Measurements from ENCODE around the gene SERHL2.
A peak's percentile ranks its signal among the peaks of the same experiment; 100 is the strongest.
"Not testable (repeated sequence)": the region's sequence is repeated elsewhere in the genome, so short reads cannot be mapped to it uniquely, and the experiment has no call there.

Gene SERHL2

GRCh38 chr22:42577141-42577540 lies 23.4 kb downstream of the SERHL2 start:
- DNase-seq = not testable (repeated sequence)

DNA sequence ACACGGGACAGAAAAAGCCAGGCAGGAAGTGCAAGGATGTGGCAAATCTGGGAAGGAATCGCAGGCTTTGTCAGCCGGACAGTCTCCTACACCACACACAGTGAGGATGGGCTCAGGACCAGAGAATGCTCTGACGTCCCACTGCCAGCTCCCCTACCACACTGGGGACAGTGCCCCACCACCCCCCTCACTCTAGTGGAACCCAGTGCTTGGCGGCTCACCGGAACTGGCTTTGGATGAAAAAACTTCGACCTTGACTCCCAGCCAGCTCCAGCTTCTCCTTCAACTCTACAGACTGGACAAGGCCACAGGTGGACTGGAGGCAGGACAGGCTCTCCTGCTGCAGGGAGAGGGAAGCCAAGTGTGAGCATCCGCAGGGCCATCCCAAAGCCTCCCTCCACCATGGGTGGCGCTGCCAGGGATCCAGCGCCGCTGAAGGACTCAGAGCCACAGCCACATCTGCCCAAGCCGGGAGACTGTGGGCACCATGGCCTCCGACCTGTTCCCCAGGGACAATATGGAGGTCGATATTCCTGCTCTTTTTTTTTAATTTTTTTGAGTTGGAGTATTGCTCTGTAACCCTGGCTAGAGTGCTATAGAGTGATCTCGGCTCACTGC lies 24.0 kb downstream of the SERHL2 start:
- no peak for DNase-seq

DNA sequence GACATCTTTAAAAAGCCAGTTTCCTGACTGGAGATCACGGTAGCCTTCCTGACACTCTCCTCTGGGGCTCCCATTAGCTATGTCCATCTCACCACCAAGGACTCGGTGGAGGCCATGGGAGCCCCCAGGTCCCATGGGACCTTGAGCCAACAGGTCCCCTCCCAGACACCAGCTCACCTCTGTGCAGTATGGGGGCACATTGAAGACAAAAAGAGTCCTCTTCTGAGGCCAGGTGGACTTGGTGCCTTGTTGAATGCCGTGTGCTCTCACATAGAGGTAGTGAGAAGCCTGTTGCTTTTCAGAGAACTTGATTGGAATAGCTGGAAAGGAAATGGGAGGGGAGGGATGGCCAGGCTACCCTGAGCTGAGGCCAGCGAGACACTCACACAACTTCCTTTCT lies 26.3 kb downstream of the SERHL2 start:
- not testable (repeated sequence) for DNase-seq

- not testable (repeated sequence) for DNase-seq
Measured at GRCh38 chr22:42581194-42581761, 27.5 kb downstream of the SERHL2 start.

GRCh38 chr22:42581762-42582716 lies 28.3 kb downstream of the SERHL2 start:
- peak; percentile 87 for DNase-seq

DNA sequence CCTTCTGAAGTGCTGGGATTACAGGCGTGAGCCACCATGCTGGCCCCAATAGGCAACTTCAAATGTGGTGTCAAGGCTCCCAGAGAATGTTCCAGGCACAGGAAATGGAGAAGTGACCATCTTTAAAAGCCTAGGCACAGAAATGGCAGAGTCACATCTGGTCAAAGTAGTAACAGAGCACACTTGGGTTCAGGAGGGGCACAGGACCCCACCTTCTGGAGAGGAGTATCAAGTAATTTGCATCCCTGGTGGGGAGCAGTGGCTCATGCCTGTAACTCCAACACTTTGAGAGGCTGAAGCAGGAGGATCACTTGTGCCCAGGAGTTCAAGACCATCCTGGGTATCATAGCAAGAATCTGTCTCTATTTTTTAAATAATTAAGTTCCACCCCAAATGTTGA lies 29.2 kb downstream of the SERHL2 start:
- DNase-seq = no peak

DNA sequence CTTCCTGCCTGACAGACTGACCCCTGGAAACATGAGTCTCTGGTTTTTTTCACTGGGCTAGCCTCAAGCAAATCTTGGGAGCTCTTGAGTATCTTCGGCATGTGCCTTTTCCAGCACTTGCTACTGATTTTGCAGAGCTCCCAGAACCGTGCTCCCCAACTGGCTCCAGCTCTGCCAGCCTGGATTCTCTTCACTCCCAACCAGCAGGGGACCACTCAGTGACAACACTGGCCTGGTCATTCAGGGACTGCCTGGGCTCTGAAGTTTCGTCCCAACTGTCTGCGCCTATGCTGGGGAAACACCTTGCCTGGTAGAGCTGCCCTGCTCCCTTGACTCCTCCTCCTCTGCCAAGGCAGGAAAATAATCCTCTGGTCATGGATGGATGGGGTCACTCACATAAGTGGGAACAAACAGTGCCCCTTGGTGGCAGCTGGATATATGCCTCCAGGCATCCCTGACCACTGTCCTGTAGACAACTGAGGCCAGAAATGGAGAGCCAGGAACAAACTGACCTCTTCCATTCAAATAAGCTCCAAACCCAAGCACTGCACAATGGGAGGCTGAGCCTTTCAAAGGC lies 30.7 kb downstream of the SERHL2 start:
- no peak for DNase-seq

GRCh38 chr22:42585096-42585495 lies 31.3 kb downstream of the SERHL2 start:
- no peak for DNase-seq

DNA sequence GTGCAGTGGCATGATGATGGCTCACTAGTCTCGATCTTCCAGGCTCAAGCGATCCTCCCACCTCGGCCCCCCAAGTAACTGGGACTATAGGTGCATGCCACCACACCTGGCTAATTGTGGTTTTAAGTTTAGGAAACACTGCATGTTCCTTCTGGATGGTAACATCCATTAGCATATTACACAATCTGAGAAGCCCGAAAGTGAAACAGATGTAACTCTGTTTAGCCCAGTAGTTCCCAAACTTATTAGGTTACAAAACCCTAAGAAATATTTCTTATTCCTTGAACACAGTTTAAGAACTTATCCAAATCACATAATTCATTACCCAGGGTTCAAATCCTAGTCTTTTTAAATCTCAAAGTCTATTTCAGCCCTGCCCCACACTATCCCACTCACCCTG lies 32.6 kb downstream of the SERHL2 start:
- no peak for DNase-seq

- DNase-seq = no peak
Measured at GRCh38 chr22:42587588-42588175, 33.9 kb downstream of the SERHL2 start.

DNA sequence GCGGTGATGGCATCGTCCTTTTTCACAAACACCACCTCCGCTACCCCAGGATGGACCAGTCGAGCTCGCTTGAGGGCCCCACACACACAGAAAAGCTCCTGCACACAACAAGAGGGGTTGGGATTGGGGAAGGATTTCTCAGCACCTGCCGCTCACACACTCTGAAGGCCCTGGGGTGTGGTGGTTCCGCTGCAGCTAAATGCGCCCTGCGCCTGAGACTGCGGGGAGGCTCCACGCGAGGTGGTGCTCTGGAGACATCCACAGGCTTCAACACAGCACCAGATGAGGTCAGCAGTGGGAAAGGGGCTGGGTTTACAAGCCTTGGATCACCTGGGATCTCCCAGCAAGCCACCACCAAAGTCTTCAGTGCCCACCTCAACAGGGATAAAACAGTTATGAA lies 38.2 kb downstream of the SERHL2 start:
- no peak for DNase-seq

DNA sequence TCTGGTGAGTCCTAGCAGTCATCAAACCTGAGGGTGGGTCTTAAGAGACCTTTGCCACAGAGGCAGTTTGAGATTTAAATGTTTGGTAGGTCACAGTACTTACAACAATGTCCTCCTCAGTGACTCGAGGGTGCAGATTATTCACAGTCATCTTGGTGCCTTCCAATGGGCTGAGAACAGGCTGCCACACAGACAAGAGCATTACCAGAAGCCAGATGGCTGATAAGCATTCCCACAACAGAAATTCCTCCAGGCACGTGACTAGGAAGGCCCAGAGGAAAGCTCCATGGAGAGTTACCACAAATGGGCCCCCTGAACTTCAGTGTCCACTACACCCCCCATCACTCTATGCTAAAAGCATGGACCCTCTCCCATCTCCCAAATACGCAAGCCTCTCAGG lies 41.7 kb downstream of the SERHL2 start:
- DNase-seq = no peak

DNA sequence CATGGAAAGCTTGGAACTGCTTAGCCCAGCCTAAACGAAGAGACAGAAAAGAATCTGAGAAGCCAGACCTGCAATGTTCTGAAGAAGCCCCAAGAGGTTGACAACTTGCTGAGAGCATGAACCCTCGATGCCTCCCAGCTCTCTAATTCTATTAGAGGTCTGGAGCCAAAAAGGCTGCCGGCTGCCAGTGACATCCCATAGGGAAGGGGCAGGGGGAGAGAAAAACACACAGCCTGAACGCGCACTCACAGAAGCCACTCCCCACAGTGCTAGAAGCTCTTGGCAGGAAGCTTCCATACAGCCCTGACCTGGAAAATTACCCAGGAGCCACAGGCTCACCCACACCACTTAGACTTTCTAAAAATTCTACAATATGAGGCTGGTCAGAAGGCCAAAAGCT lies 42.6 kb downstream of the SERHL2 start:
- no peak for DNase-seq

DNA sequence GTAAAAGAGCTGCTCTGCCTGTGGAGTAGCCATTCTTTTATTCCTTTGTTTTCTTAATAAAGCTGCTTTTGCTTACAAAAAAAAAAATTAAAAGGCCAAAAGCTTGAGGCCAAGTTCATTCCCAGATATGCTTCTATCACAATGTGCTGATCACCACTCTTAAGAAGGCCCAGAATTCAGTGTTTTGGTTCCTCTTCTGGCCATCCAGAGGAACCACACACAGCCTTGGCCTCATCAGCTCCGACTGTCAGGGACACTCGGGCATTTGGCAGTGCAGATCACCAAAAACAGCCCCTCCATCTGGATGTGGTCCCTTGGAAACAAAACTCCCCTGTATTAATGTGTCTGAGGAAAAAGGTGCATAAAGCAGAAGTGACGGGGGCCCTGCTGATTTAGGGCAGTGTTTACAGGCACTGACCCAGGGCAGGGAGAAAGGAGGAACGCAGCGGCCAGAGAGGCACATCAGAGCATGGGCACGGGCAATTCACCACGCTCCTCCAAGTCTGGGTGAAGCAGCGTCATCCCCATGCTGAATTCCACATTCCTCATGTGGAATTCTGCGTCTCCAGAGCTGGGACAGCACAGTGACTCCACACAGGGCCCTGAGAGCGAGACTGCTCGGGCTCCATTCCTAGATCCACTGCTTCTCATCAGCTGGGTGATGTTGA lies 43.2 kb downstream of the SERHL2 start:
- no peak for DNase-seq

DNA sequence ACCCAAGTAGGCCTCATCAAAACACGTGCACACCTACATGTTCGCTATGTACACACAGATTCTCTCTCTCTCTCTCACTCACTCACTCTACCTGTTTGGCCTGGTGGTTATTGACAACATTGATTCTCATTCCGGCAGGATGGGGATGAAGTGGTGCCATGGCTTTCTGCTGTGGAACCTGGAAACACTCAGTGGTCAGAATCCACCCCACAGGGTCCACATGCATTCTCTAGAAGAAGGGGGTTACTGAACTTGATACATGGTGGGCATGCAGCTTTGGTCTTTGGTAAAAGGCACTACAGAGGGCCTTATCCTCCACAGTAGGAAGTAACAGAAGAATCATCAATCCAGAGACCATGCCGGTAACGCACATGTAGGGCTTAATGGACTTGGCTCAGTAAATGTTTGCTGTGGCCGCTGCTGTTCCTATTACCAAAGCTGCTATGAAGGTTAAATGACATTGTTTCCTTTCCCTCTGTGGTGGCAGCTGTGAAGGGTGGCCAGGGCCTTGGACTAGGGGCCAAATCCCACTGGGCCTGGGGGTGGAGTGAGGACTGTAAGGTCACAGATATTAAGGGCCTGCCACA lies 48.2 kb downstream of the SERHL2 start:
- DNase-seq = no peak

DNA sequence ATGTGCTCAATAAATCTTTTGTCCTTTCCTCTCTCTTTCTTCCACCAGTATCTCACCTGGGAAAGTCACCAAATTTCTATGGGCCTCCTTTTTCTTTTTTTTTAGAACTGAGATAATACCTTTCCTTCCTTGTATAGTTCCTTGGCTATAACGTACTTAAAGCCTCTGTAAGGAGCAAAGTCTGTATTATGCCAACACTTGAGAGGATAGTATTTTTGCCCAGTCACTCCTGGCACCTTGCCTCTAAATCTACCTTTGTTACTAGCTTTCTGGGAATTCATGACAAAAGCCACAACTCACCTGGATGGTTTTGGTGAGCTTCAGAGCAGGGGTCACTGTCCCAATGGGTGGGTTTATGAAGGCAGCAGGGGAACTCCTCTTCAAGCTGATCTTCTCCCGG lies 48.7 kb downstream of the SERHL2 start:
- DNase-seq = no peak

DNA sequence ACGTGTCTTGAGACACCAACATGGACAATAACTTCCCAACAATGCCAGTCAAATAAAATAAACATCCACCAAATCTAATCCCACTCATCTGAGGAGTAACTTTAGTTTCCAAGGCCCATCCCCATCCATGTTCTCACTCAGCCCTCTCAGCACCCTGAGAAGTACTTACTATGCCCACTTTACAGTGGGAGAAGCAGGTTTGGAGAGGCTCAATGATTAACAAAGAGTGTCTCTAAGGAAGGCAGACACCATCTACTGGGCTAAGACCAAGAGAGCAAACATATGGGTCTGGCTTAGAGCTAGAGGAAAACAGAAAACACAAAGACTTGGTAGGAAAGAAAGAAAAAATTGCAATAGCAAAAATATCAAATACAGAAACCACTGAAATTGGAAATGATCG lies 49.7 kb downstream of the SERHL2 start:
- DNase-seq = no peak

- DNase-seq = no peak
Measured at GRCh38 chr22:42604403-42604802, 50.6 kb downstream of the SERHL2 start.

- DNase-seq = not testable (repeated sequence)
Measured at GRCh38 chr22:42607641-42608040, 53.9 kb downstream of the SERHL2 start.

DNA sequence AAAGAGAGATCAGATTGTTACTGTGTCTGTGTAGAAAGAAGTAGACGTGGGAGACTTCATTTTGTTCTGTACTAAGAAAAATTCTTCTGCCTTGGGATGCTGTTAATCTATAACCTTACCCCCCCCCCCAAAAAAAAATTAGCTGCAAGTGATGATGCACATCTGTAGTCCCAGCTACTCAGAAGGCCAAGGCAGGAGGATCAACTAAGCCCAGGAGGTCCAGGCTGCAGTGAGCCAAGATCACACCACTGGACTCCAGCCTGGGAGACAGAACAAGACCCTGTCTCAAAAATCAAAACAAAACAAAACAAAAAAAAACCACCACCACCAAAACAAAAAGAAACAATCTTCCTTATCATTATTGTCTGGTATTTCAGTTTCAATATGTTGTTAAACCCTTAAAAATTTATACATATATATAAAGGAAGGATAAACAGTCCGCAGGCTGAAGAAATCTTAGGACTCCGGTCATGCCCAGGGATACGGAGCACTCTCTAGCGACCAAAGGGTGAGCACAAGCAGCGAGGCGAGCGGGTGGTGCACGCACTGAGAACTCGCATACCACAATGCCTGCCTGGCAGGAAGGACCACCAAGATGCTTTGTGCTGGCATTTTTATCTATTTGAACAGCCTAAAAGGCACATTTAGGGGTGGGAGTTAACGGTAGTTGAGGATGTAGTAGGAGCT lies 54.5 kb downstream of the SERHL2 start:
- DNase-seq = no peak

GRCh38 chr22:42608823-42609361 lies 55.1 kb downstream of the SERHL2 start:
- DNase-seq = no peak
